Stimulated activated CD8-positive, alpha-beta memory T cell treated with anti-CD3 and anti-CD28 coated beads, Interleukin-15, amount 100 ng/mL, for 48 hours (primary cell): ENCODE data around the gene PPP2R5A.
A peak's percentile ranks its signal among the peaks of the same experiment; 100 is the strongest.

Source experiments
- DNase-seq, 2 donors: peaks; one replicate each; pipeline ENCODE4 v3.0.0-alpha.2; 2020; ENCODE audit warnings: low read depth in 2 of 2

Gene PPP2R5A

GRCh38 chr1:212284744-212285684 is at the start of gene PPP2R5A:
TSS of gene PPP2R5A (plus strand) at chr1:212285410. CDS start at chr1:212286111, 701 bp downstream.
- DNase-seq, result peak; percentile 99

- no peak for DNase-seq
Measured at GRCh38 chr1:212235857-212236256, 49.4 kb upstream of the PPP2R5A start.

GRCh38 chr1:212236664-212237220 is 48.5 kb upstream of the PPP2R5A start:
- no peak for DNase-seq

- DNase-seq, result no peak
Measured at GRCh38 chr1:212237651-212238050, 47.6 kb upstream of the PPP2R5A start.

GRCh38 chr1:212238552-212238951 is 46.7 kb upstream of the PPP2R5A start:
- no peak for DNase-seq

GRCh38 chr1:212241501-212241900 is 43.7 kb upstream of the PPP2R5A start:
- no peak for DNase-seq

- DNase-seq, result no peak
Measured at GRCh38 chr1:212241957-212242287, 43.3 kb upstream of the PPP2R5A start.

- no peak for DNase-seq
Measured at GRCh38 chr1:212242288-212242984, 42.8 kb upstream of the PPP2R5A start.

GRCh38 chr1:212242985-212243308 is 42.3 kb upstream of the PPP2R5A start:
- DNase-seq, result no peak

- no peak for DNase-seq
Measured at GRCh38 chr1:212244441-212244840, 40.8 kb upstream of the PPP2R5A start.

GRCh38 chr1:212247179-212247721 is 38.0 kb upstream of the PPP2R5A start:
- DNase-seq, result no peak

GRCh38 chr1:212247988-212248387 is 37.2 kb upstream of the PPP2R5A start:
- DNase-seq, result no peak

- DNase-seq, result no peak
Measured at GRCh38 chr1:212254853-212255363, 30.3 kb upstream of the PPP2R5A start.

GRCh38 chr1:212255705-212256307 is 29.4 kb upstream of the PPP2R5A start:
- DNase-seq, result no peak

- no peak for DNase-seq
Measured at GRCh38 chr1:212256369-212256768, 28.8 kb upstream of the PPP2R5A start.

- DNase-seq, result no peak
Measured at GRCh38 chr1:212257157-212257556, 28.1 kb upstream of the PPP2R5A start.

GRCh38 chr1:212259693-212260480 is 25.3 kb upstream of the PPP2R5A start:
- DNase-seq, result no peak

GRCh38 chr1:212260557-212261355 is 24.5 kb upstream of the PPP2R5A start:
- DNase-seq, result no peak

- DNase-seq, result no peak
Measured at GRCh38 chr1:212261361-212261929, 23.8 kb upstream of the PPP2R5A start.

GRCh38 chr1:212267017-212267416 is 18.2 kb upstream of the PPP2R5A start:
- DNase-seq, result no peak
